ENCODE data around the gene THAP5. TPM values are rescaled to one million over a fixed set of nuclear protein-coding genes. Genes with fewer than 3 reads are reported as not detected.

The THAP5 gene
- total and polyA plus RNA-seq, 9 donors, result 14.6 to 22.8 (median 20.9) TPM

DNA sequence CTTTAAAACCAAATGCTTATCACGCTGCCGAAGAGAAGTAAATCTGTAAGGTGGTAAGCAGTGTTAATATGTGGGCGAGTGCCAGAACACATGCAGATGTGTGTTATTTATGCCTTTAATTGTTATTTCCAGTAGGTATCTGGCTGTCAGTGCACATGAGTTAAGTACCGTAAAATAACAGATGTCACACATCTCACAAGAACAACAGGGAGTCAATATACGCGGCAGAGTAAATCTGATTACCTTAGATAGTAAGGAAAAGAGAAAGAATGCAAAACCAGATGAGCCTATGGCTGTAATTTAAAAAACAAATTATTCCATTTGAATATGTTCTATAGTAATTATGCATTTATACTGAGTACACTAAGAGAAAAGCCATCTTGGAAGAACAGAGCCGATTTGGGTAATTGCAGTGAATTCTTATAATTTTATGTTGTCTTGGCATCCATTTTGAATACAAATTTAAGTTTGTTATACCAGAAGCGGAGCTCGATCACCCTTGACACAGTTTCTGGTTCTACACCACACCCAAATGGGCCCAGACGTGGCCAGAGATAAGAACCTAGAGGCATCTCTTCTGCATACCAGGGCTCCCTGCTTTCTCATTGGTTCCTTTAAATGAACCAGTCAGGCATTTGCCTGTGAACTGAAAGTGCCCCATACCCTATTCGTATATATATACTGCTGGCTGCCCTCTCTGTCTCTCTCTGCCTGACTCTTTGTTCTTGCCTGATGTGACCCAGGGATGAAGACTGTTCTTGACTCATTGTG lies 35.0 kb upstream of the THAP5 start:
- DNase-seq, result no peak
- Histone ChIP-seq H3K27ac (ENCODE audit: low read length) (no peak overlapping the region), H3K4me1 (ENCODE audit: control insufficient read depth, insufficient read depth, low read length) (no peaks in the 10 kb centered on the region), H3K9me3 (replicated peaks; ENCODE audit: control insufficient read depth, low read depth, low read length) (no peaks in the 10 kb centered on the region), H3K27me3 (ENCODE audit: control insufficient read depth, insufficient read depth, low read length) (no peaks in the 10 kb centered on the region), H3K36me3 (ENCODE audit: control insufficient read depth, insufficient read depth, low read length) (no peaks in the 10 kb centered on the region), H3K4me3 (ENCODE audit: low read length) (no peak overlapping the region)
- WGBS (ENCODE audit: insufficient coverage), result 51% methylated on average over 3 of the region's 11 CpGs

- no peak overlapping the region for H3K4me3 ChIP-seq (ENCODE audit: low read length)
- no peaks in the 10 kb centered on the region for H3K36me3 ChIP-seq (ENCODE audit: control insufficient read depth, insufficient read depth, low read length)
- no peaks in the 10 kb centered on the region for H3K4me1 ChIP-seq (ENCODE audit: control insufficient read depth, insufficient read depth, low read length)
- no peak overlapping the region for H3K27ac ChIP-seq (ENCODE audit: low read length)
- 69% methylated on average over 4 of the region's 8 CpGs for whole genome bisulfite sequencing (ENCODE audit: insufficient coverage)
- DNase-seq, result no peak
- no peaks in the 10 kb centered on the region for H3K27me3 ChIP-seq (ENCODE audit: control insufficient read depth, insufficient read depth, low read length)
- H3K9me3 ChIP-seq (replicated peaks; ENCODE audit: control insufficient read depth, low read depth, low read length), result no peaks in the 10 kb centered on the region
These were observed 34.3 kb upstream of the THAP5 start for GRCh38 chr7:108603656-108604306.

- DNase-seq, result no peak
- no peaks in the 10 kb centered on the region for H3K36me3 ChIP-seq (ENCODE audit: control insufficient read depth, insufficient read depth, low read length)
- WGBS (ENCODE audit: insufficient coverage), result no CpG with 5 or more reads among the region's 1 CpG
- H3K27ac ChIP-seq (ENCODE audit: low read length), result no peak overlapping the region
- no peaks in the 10 kb centered on the region for H3K27me3 ChIP-seq (ENCODE audit: control insufficient read depth, insufficient read depth, low read length)
- H3K9me3 ChIP-seq (replicated peaks; ENCODE audit: control insufficient read depth, low read depth, low read length), result no peaks in the 10 kb centered on the region
- H3K4me3 ChIP-seq (ENCODE audit: low read length), result no peak overlapping the region
- no peaks in the 10 kb centered on the region for H3K4me1 ChIP-seq (ENCODE audit: control insufficient read depth, insufficient read depth, low read length)
These were observed 30.9 kb upstream of the THAP5 start for GRCh38 chr7:108600399-108600798.

DNA sequence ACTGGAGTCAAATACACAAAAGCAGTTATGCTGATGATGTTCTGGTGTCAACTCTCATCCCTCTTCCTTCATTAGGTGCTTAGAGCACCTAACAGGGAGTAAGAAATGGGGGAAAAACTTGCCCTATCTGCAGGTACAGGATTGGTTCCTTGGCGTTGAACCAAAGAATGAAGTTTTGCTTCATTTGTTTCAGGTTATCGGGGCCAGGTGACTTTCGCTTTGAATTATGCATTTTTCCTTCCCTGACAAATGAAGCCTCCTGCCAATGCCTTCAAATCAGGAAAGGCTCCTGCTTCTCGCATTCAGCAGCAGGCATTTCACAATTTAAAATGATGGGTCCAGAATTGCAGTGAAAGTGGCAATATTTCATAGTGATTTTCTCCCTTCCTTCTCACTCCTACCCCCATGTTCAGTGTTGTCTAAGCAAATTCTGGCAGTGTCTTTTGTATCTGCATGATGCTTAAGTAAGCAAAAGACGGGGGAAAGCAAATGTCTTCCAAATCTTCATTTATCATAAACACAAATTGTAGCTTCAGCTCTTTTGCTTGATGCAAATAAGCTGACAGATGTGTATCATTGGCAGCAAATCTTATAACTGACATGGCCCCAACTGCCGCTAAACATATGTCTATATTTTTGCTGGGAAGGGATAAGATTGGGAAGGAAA lies 29.5 kb upstream of the THAP5 start:
- H3K4me3 ChIP-seq (ENCODE audit: low read length), result no peak overlapping the region
- H3K27me3 ChIP-seq (ENCODE audit: control insufficient read depth, insufficient read depth, low read length), result no peaks in the 10 kb centered on the region
- no peaks in the 10 kb centered on the region for H3K9me3 ChIP-seq (replicated peaks; ENCODE audit: control insufficient read depth, low read depth, low read length)
- WGBS (ENCODE audit: insufficient coverage), result 96% methylated on average over 3 of the region's 6 CpGs
- no peak for DNase-seq
- H3K4me1 ChIP-seq (ENCODE audit: control insufficient read depth, insufficient read depth, low read length), result no peaks in the 10 kb centered on the region
- no peak overlapping the region for H3K27ac ChIP-seq (ENCODE audit: low read length)
- no peaks in the 10 kb centered on the region for H3K36me3 ChIP-seq (ENCODE audit: control insufficient read depth, insufficient read depth, low read length)

GRCh38 chr7:108598153-108598552 lies 28.6 kb upstream of the THAP5 start:
- Histone ChIP-seq H3K27me3 (ENCODE audit: control insufficient read depth, insufficient read depth, low read length) (no peaks in the 10 kb centered on the region), H3K4me1 (ENCODE audit: control insufficient read depth, insufficient read depth, low read length) (no peaks in the 10 kb centered on the region), H3K9me3 (replicated peaks; ENCODE audit: control insufficient read depth, low read depth, low read length) (no peaks in the 10 kb centered on the region), H3K4me3 (ENCODE audit: low read length) (no peak overlapping the region), H3K36me3 (ENCODE audit: control insufficient read depth, insufficient read depth, low read length) (no peaks in the 10 kb centered on the region), H3K27ac (ENCODE audit: low read length) (no peak overlapping the region)
- WGBS (ENCODE audit: insufficient coverage), result no CpG with 5 or more reads among the region's 2 CpGs
- DNase-seq, result no peak

GRCh38 chr7:108596560-108596959 lies 27.1 kb upstream of the THAP5 start:
- 88% methylated on average over 2 of the region's 4 CpGs for WGBS (ENCODE audit: insufficient coverage)
- H3K36me3 ChIP-seq (ENCODE audit: control insufficient read depth, insufficient read depth, low read length), result no peaks in the 10 kb centered on the region
- no peak overlapping the region for H3K27ac ChIP-seq (ENCODE audit: low read length)
- H3K9me3 ChIP-seq (replicated peaks; ENCODE audit: control insufficient read depth, low read depth, low read length), result no peaks in the 10 kb centered on the region
- H3K4me1 ChIP-seq (ENCODE audit: control insufficient read depth, insufficient read depth, low read length), result peaks cover 2% of the 10 kb centered on the region
- DNase-seq, result no peak
- no peak overlapping the region for H3K4me3 ChIP-seq (ENCODE audit: low read length)
- H3K27me3 ChIP-seq (ENCODE audit: control insufficient read depth, insufficient read depth, low read length), result no peaks in the 10 kb centered on the region

- Histone ChIP-seq H3K36me3 (ENCODE audit: control insufficient read depth, insufficient read depth, low read length) (no peaks in the 10 kb centered on the region), H3K4me1 (ENCODE audit: control insufficient read depth, insufficient read depth, low read length) (peaks cover 2% of the 10 kb centered on the region), H3K27ac (ENCODE audit: low read length) (no peak overlapping the region), H3K27me3 (ENCODE audit: control insufficient read depth, insufficient read depth, low read length) (no peaks in the 10 kb centered on the region), H3K4me3 (ENCODE audit: low read length) (no peak overlapping the region), H3K9me3 (replicated peaks; ENCODE audit: control insufficient read depth, low read depth, low read length) (no peaks in the 10 kb centered on the region)
- DNase-seq, result peak; percentile 27
- WGBS (ENCODE audit: insufficient coverage), result 40% methylated on average over 1 of the region's 3 CpGs
These were observed 23.2 kb upstream of the THAP5 start for GRCh38 chr7:108592646-108593201.

DNA sequence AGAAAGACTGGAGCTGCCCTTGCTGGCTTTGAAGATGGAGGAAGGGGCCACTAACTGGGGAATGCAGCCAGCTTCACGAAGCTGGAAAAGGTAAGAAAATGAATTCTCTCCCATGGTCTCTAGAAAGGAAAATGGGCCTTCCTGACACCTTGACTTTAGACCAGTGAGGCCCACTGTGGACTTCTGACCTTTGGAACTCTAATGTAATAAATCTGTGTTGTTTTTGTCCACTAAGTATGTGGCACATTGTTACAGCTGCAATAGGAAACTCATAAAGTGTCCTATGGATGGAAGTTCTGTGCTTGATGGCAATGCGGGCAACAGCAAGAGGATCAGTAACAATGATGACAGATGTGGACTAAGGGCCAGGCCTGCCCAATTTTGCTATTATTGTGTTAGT lies 21.1 kb upstream of the THAP5 start:
- no peak for DNase-seq
- no peak overlapping the region for H3K27ac ChIP-seq (ENCODE audit: low read length)
- peaks cover 2% of the 10 kb centered on the region for H3K4me1 ChIP-seq (ENCODE audit: control insufficient read depth, insufficient read depth, low read length)
- WGBS (ENCODE audit: insufficient coverage), result 83% methylated on average over 2 of the region's 2 CpGs
- no peaks in the 10 kb centered on the region for H3K36me3 ChIP-seq (ENCODE audit: control insufficient read depth, insufficient read depth, low read length)
- H3K4me3 ChIP-seq (ENCODE audit: low read length), result no peak overlapping the region
- H3K27me3 ChIP-seq (ENCODE audit: control insufficient read depth, insufficient read depth, low read length), result no peaks in the 10 kb centered on the region
- H3K9me3 ChIP-seq (replicated peaks; ENCODE audit: control insufficient read depth, low read depth, low read length), result no peaks in the 10 kb centered on the region

DNA sequence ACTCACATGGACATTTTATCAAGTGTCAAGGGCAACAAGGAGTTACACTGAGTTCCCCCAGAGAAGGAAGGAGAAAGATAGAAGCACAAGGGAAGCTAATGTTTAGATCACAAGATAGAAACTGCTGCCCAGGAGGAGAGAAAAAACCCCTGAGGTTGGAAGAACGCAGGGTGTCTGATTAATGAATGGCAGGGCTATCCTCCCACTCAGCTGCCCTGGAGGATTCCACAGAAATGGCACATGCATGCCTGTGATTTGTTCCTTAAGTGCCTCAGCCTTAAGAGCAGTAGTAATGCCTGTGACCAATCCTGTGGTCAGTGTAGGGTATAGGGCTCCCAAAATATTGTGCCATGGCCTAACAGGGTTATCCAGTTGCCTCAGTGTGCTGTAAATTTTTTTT lies 20.4 kb upstream of the THAP5 start:
- Histone ChIP-seq H3K27ac (ENCODE audit: low read length) (no peak overlapping the region), H3K4me1 (ENCODE audit: control insufficient read depth, insufficient read depth, low read length) (peaks cover 2% of the 10 kb centered on the region), H3K4me3 (ENCODE audit: low read length) (no peak overlapping the region), H3K36me3 (ENCODE audit: control insufficient read depth, insufficient read depth, low read length) (no peaks in the 10 kb centered on the region), H3K9me3 (replicated peaks; ENCODE audit: control insufficient read depth, low read depth, low read length) (no peaks in the 10 kb centered on the region), H3K27me3 (ENCODE audit: control insufficient read depth, insufficient read depth, low read length) (no peaks in the 10 kb centered on the region)
- 44% methylated on average over 1 of the region's 1 CpG for WGBS (ENCODE audit: insufficient coverage)
- no peak for DNase-seq

DNA sequence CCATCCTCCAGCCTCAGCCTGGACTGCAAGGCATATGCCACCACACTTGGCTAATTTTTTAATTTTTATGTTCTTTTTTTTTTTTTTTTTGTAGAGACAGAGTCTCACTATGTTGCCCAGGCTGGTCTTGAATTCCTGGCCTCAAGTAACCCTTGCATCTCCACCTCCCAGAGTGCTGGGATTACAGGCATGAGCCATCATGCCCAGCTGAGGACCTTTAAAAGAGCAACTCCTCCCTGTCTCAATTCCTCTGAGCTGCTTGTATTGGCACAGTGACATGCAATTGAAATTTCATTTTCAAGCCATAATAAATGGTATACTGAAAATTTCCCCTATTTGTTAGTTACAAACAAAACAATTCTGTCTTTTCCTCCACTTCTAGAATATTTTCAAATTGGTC lies 19.7 kb upstream of the THAP5 start:
- Histone ChIP-seq H3K4me3 (ENCODE audit: low read length) (no peak overlapping the region), H3K9me3 (replicated peaks; ENCODE audit: control insufficient read depth, low read depth, low read length) (no peaks in the 10 kb centered on the region), H3K36me3 (ENCODE audit: control insufficient read depth, insufficient read depth, low read length) (no peaks in the 10 kb centered on the region), H3K4me1 (ENCODE audit: control insufficient read depth, insufficient read depth, low read length) (peaks cover 2% of the 10 kb centered on the region), H3K27ac (ENCODE audit: low read length) (no peak overlapping the region), H3K27me3 (ENCODE audit: control insufficient read depth, insufficient read depth, low read length) (no peaks in the 10 kb centered on the region)
- DNase-seq, result no peak

All from muscle of leg (tissue), 11 donors.